Stimulated activated memory B cell treated with anti-CD40 and anti-IgM and Interleukin-4, amounts not matched to agents 10 μg/mL and 1 μg/mL and 100 μg/mL, for 72 hours (primary cell): ENCODE results near the gene FAAP100.

ENCODE experiments used
- ATAC-seq: fragments of 150-1000 bp; cut with Tn5 transposase; 2 replicates; pipeline ENCODE4 v1.10.0; 2021
- H3K27ac Mint-ChIP-seq: one replicate; pipeline ENCODE4 v1.8.0; 2022; ENCODE audit warnings: mild to moderate bottlenecking, mixed read lengths
- H3K27me3 Mint-ChIP-seq: one replicate; pipeline ENCODE4 v1.8.0; 2022; ENCODE audit warnings: mixed read lengths
- H3K36me3 Mint-ChIP-seq: one replicate; pipeline ENCODE4 v1.8.0; 2022; ENCODE audit warnings: mixed read lengths
- H3K4me1 Mint-ChIP-seq: one replicate; pipeline ENCODE4 v1.8.0; 2022; ENCODE audit warnings: mixed read lengths
- H3K4me3 Mint-ChIP-seq: one replicate; pipeline ENCODE4 v1.8.0; 2022; ENCODE audit warnings: mild to moderate bottlenecking, moderate library complexity, mixed read lengths
- H3K9me3 Mint-ChIP-seq: one replicate; pipeline ENCODE4 v1.8.0; 2022; ENCODE audit warnings: mixed read lengths

Gene FAAP100

DNA sequence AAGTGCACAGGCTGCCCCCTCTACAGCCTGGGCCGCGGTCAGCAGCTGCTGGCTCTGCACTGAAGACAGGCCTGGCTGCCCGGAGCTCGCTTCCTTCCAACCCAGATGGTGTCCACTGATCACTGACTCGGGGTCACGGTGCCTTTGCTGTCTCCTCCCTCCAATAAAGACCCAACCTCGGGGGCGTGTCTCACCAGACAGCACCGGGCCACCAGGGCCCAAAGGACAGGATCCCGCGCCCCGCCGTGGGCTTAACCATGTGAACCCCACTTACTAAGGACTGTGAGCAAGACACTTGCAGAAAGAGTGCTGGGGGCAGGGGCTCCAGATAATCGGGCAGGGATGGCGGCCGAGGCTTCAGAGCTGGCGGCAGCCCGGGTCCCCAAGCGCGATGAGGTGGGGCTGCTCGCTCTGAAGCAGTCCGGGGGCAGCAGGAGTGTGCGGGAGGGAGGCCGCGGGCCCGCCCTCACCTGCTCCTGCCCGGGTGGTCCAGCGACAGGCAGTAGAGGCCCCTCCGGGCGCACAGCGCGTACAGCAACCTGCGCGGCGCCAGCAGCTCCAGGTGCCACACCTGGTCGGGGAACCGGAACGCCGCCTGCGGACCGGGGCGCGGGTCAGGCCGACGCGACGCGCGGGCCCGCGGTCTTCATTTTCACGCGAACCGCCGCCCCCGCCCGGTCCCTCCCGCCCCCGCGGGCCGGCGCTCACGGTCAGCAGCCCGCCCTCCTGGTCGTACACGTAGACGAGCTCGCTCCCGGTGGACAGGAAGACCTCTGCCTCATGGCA lies 502 bp downstream of the FAAP100 start:
- Mint-ChIP-seq H3K27me3 (no peaks in the 10 kb centered on the region), H3K27ac (peak overlapping the region; percentile 93), H3K4me3 (peak overlapping the region; percentile 96), H3K36me3 (peaks cover 24% of the 10 kb centered on the region), H3K4me1 (peaks cover 53% of the 10 kb centered on the region), H3K9me3 (no peaks in the 10 kb centered on the region)
- ATAC-seq: no peak

GRCh38 chr17:81550830-81551457 lies 1.2 kb downstream of the FAAP100 start:
- peak overlapping the region; percentile 96 for H3K4me3 Mint-ChIP-seq
- ATAC-seq: no peak

DNA sequence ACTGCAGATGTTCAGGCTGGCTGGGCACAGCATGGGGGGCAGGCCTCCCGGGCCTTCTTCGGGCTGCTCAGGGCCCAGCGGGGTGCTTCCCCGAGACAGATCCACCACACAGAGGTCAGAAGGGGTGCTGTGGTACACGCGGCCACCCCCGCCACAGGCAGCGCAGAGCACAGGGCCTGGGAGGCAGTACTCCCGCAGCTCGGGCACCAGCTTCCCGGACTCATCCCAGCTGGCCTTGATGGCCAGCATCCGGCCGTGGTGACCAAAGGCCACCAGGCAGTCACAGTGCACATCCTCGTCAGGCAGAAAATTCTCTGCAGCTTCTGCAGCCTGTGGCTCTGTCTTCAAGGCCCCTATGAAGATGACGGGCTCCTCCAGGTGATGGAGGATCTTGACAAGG lies 1.9 kb downstream of the FAAP100 start:
- H3K27ac Mint-ChIP-seq: no peak overlapping the region
- H3K27me3 Mint-ChIP-seq: no peaks in the 10 kb centered on the region
- H3K4me1 Mint-ChIP-seq: peaks cover 48% of the 10 kb centered on the region
- peak overlapping the region; percentile 96 for H3K4me3 Mint-ChIP-seq
- ATAC-seq: no peak
- H3K9me3 Mint-ChIP-seq: no peaks in the 10 kb centered on the region
- peaks cover 33% of the 10 kb centered on the region for H3K36me3 Mint-ChIP-seq

More at GRCh38 chr17:81550830-81551457, 1.2 kb downstream of the FAAP100 start:
- Mint-ChIP-seq H3K36me3 (peaks cover 31% of the 10 kb centered on the region), H3K4me1 (peaks cover 48% of the 10 kb centered on the region), H3K27ac (peak overlapping the region; percentile 93), H3K9me3 (no peaks in the 10 kb centered on the region), H3K27me3 (no peaks in the 10 kb centered on the region)

- ATAC-seq: no peak
- H3K27ac Mint-ChIP-seq: no peak overlapping the region
- H3K36me3 Mint-ChIP-seq: peaks cover 37% of the 10 kb centered on the region
- peaks cover 48% of the 10 kb centered on the region for H3K4me1 Mint-ChIP-seq
- H3K4me3 Mint-ChIP-seq: no peak overlapping the region
- H3K9me3 Mint-ChIP-seq: no peaks in the 10 kb centered on the region
- no peaks in the 10 kb centered on the region for H3K27me3 Mint-ChIP-seq
These were observed 2.3 kb downstream of the FAAP100 start for GRCh38 chr17:81549826-81550225.

DNA sequence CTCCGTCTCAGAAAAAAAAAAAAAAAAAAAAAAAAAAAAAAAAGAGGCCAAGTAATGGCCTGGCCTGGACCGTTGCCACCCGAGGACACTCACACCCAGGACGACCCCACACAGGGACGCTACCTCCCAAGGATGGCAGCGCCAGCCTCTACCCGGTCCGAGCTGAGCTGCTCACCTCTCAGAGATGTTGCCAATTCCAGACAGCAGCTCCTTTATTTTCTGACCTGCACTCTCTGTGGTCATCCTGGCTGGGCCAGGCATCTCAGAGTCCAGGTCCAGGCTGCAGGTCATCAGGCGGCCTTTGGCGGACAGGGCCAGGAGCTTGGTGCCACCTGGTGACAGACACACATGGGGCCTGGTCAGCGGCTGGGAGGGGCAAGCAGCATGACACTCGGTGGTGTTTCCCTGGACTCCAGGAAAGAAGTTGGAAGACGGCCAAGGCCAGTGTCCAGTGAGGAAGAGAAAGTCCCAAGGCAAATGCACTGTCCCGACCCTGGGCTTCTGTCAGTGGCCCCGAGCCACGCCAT lies 3.1 kb downstream of the FAAP100 start:
- peaks cover 43% of the 10 kb centered on the region for H3K4me1 Mint-ChIP-seq
- H3K4me3 Mint-ChIP-seq: no peak overlapping the region
- H3K27ac Mint-ChIP-seq: no peak overlapping the region
- H3K9me3 Mint-ChIP-seq: no peaks in the 10 kb centered on the region
- no peak for ATAC-seq
- H3K36me3 Mint-ChIP-seq: peaks cover 42% of the 10 kb centered on the region
- no peaks in the 10 kb centered on the region for H3K27me3 Mint-ChIP-seq

DNA sequence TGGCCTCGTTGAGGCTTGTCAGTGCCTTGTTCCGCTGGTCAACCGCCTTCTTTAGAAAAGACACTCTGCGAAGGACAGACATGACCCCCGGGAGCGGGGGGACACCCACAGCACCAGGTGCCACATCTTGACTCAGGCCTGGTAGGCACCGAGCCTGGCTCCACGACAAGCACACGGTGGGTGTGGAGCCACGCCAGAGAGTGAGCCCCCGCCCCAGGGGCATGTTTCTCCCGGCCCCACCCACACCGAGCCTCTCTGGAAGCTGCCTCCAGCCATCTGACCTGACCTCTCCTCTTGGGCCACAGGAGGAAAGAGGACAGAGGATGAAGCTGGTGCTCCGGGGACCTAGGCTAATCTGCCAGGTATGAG lies 4.6 kb downstream of the FAAP100 start:
- H3K4me3 Mint-ChIP-seq: no peak overlapping the region
- ATAC-seq: no peak
- no peaks in the 10 kb centered on the region for H3K27me3 Mint-ChIP-seq
- H3K4me1 Mint-ChIP-seq: peaks cover 29% of the 10 kb centered on the region
- H3K36me3 Mint-ChIP-seq: peaks cover 47% of the 10 kb centered on the region
- H3K9me3 Mint-ChIP-seq: no peaks in the 10 kb centered on the region
- H3K27ac Mint-ChIP-seq: no peak overlapping the region

DNA sequence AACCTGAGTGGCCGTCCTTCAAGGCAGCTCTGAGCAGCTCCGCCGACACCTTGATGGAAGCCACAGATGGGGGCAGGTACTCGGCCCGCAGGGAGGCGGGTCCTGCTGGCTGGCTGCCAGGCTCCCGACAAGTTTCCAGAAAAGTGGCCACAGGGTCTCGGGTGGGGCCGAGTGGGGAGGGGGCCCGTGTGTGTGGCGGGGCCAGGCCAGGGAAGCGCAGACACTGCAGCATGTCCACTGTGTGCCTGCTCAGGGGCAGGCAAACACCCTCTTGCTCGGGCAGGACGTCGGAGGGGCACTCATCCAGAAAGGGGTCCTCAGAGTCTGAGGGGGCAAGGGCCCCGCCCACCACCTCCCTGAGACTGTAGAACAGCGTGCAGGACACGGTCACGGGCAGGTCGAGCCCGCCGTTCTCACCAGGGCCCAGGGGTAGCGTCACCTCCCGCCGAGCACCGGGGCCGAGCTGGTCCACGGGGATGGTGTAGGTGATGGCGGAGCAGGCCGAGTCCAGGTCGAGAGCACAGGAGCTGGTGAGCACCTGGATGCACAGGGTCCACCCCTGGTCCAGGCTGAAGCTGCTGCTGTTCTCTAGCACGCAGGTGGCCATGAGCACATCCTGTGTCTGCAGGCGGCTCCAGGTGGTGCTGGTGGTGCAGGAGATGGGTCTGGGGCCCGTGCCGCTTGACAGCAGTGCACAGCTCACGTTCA lies 5.1 kb downstream of the FAAP100 start:
- H3K4me1 Mint-ChIP-seq: peaks cover 29% of the 10 kb centered on the region
- no peak overlapping the region for H3K27ac Mint-ChIP-seq
- H3K4me3 Mint-ChIP-seq: no peak overlapping the region
- no peak for ATAC-seq
- H3K36me3 Mint-ChIP-seq: peaks cover 50% of the 10 kb centered on the region
- no peaks in the 10 kb centered on the region for H3K9me3 Mint-ChIP-seq
- H3K27me3 Mint-ChIP-seq: no peaks in the 10 kb centered on the region

GRCh38 chr17:81545160-81545949 lies 6.8 kb downstream of the FAAP100 start:
- no peak overlapping the region for H3K4me3 Mint-ChIP-seq
- peaks cover 65% of the 10 kb centered on the region for H3K36me3 Mint-ChIP-seq
- H3K9me3 Mint-ChIP-seq: no peaks in the 10 kb centered on the region
- H3K27me3 Mint-ChIP-seq: no peaks in the 10 kb centered on the region
- no peak for ATAC-seq
- H3K4me1 Mint-ChIP-seq: peaks cover 14% of the 10 kb centered on the region
- H3K27ac Mint-ChIP-seq: no peak overlapping the region

DNA sequence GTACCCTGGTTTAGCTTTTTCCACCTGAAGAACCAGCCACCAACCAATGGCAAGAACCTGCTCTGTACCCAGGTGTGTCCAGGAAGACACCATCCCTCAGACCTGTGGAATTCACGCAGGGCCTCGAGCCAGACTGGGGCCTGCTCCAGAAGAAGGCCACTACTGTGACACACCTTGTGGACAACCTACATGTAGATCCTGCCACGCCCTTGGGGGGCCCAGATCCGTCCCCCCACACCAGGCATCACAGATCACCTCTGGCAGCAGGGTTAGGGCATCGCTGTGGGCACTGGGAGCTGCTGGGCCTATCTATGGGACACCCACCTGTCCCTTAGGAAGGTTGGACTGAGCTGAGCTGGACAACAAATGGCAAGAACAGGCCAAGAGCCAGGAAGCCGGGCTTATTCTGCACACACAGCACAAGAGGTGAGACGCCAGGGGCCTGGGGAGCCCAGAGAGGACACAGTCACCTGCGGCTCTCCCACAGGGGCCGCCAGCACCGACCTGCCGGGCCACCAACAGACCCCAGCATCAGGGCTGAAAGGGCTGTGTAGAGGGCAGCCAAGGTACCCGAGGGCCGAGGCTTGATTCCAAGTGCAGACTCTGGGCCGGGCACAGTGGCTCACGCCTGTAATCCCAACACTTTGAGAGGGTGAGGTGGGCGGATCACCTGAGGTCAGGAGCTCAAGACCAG lies 7.7 kb downstream of the FAAP100 start:
- no peak overlapping the region for H3K27ac Mint-ChIP-seq
- ATAC-seq: no peak

GRCh38 chr17:81543756-81544155 lies 8.4 kb downstream of the FAAP100 start:
- Mint-ChIP-seq H3K4me3 (no peak overlapping the region), H3K27ac (no peak overlapping the region), H3K9me3 (no peaks in the 10 kb centered on the region), H3K36me3 (peaks cover 60% of the 10 kb centered on the region), H3K4me1 (no peaks in the 10 kb centered on the region), H3K27me3 (no peaks in the 10 kb centered on the region)
- ATAC-seq: no peak

More for the DNA sequence above, 7.7 kb downstream of the FAAP100 start:
- H3K4me1 Mint-ChIP-seq: peaks cover 5% of the 10 kb centered on the region
- H3K9me3 Mint-ChIP-seq: no peaks in the 10 kb centered on the region
- H3K4me3 Mint-ChIP-seq: no peak overlapping the region
- peaks cover 65% of the 10 kb centered on the region for H3K36me3 Mint-ChIP-seq
- no peaks in the 10 kb centered on the region for H3K27me3 Mint-ChIP-seq

DNA sequence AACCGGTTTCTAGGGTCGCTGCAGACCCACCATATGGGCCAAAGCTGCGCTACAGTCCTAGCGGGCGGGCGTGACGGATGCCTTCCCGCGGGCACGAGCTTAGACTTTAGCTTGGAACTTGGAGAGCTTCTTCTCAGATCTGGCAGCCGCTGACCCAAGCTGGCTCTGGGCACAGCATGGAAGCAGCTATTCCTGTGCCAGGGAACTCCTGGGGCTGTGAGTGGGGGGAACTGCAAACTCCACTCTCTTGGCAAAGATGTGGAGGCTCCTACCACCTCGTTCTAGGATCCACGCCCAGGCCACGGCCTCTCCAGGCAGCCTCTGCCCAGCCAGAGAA lies 8.8 kb downstream of the FAAP100 start:
- peaks cover under 1% of the 10 kb centered on the region for H3K4me1 Mint-ChIP-seq
- no peak for ATAC-seq
- no peak overlapping the region for H3K4me3 Mint-ChIP-seq
- peaks cover 65% of the 10 kb centered on the region for H3K36me3 Mint-ChIP-seq
- H3K27ac Mint-ChIP-seq: no peak overlapping the region
- no peaks in the 10 kb centered on the region for H3K27me3 Mint-ChIP-seq
- H3K9me3 Mint-ChIP-seq: no peaks in the 10 kb centered on the region

GRCh38 chr17:81542431-81543338 lies 9.5 kb downstream of the FAAP100 start:
- no peaks in the 10 kb centered on the region for H3K27me3 Mint-ChIP-seq
- H3K4me3 Mint-ChIP-seq: no peak overlapping the region
- no peak for ATAC-seq
- H3K4me1 Mint-ChIP-seq: peaks cover 6% of the 10 kb centered on the region
- peaks cover 71% of the 10 kb centered on the region for H3K36me3 Mint-ChIP-seq
- H3K27ac Mint-ChIP-seq: no peak overlapping the region
- H3K9me3 Mint-ChIP-seq: no peaks in the 10 kb centered on the region

GRCh38 chr17:81541123-81541522 lies 11.0 kb downstream of the FAAP100 start:
- Mint-ChIP-seq H3K4me1 (peaks cover 11% of the 10 kb centered on the region), H3K36me3 (peaks cover 62% of the 10 kb centered on the region), H3K27ac (no peak overlapping the region), H3K4me3 (no peak overlapping the region), H3K9me3 (no peaks in the 10 kb centered on the region), H3K27me3 (no peaks in the 10 kb centered on the region)
- ATAC-seq: no peak

DNA sequence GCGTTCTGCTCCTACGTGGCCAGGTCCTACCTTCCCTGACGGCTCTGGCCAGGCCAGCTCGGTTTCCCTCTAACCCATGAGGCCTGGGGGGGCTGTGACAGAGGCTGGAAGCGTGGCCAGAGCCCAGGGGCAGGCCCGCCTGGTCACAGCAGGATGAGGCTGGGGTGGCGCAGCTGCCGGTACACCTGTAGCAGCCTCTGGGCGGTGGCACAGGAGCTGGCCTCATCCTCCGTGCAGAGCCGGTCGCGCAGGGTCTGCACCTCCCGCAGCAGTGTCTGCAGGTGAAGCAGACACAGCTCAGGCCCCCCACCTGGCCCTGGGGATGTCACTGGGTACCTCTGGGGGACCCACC lies 11.5 kb downstream of the FAAP100 start:
- H3K27ac Mint-ChIP-seq: no peak overlapping the region
- ATAC-seq: no peak
- H3K4me3 Mint-ChIP-seq: no peak overlapping the region
- peaks cover 11% of the 10 kb centered on the region for H3K4me1 Mint-ChIP-seq
- H3K9me3 Mint-ChIP-seq: no peaks in the 10 kb centered on the region
- H3K36me3 Mint-ChIP-seq: peaks cover 63% of the 10 kb centered on the region
- H3K27me3 Mint-ChIP-seq: no peaks in the 10 kb centered on the region
